HG03066 (cell line): ENCODE results near the gene PRKG1.
A peak's percentile ranks its signal among the peaks of the same experiment; 100 is the strongest.

Experiments
- ATAC-seq: cut with Tn5 transposase; IDR thresholded peaks from one replicate; pipeline ENCODE4 v1.9.1; 2021; ENCODE audit warnings: low read depth; ENCODE audit not compliant: unreplicated experiment

The PRKG1 gene

GRCh38 chr10:52256832-52257691 is 1182.8 kb downstream of the PRKG1 start:
- peak; percentile 99 for ATAC-seq

GRCh38 chr10:52257692-52258075 is 1183.4 kb downstream of the PRKG1 start:
- ATAC-seq, result peak; percentile 85

- ATAC-seq, result no peak
Observed at GRCh38 chr10:52258799-52259425, 1184.6 kb downstream of the PRKG1 start.

- ATAC-seq, result no peak
Observed at GRCh38 chr10:52259426-52259812, 1185.1 kb downstream of the PRKG1 start.

GRCh38 chr10:52261362-52261761 is 1187.1 kb downstream of the PRKG1 start:
- no peak for ATAC-seq

GRCh38 chr10:52265131-52265926 is 1191.0 kb downstream of the PRKG1 start:
- no peak for ATAC-seq

GRCh38 chr10:52266858-52267257 is 1192.6 kb downstream of the PRKG1 start:
- ATAC-seq, result no peak

- ATAC-seq, result no peak
Observed at GRCh38 chr10:52268790-52269189, 1194.5 kb downstream of the PRKG1 start.

- ATAC-seq, result no peak
Observed at GRCh38 chr10:52269233-52269632, 1194.9 kb downstream of the PRKG1 start.

- no peak for ATAC-seq
Observed at GRCh38 chr10:52276163-52276562, 1201.9 kb downstream of the PRKG1 start.

- ATAC-seq, result no peak
Observed at GRCh38 chr10:52276986-52277385, 1202.7 kb downstream of the PRKG1 start.

GRCh38 chr10:52279546-52279945 is 1205.3 kb downstream of the PRKG1 start:
- ATAC-seq, result no peak

- ATAC-seq, result no peak
Observed at GRCh38 chr10:52280051-52280450, 1205.8 kb downstream of the PRKG1 start.

- ATAC-seq, result no peak
Observed at GRCh38 chr10:52283174-52283573, 1208.9 kb downstream of the PRKG1 start.

- ATAC-seq, result no peak
Observed at GRCh38 chr10:52284416-52285013, 1210.2 kb downstream of the PRKG1 start.

GRCh38 chr10:52287866-52288265 is 1213.6 kb downstream of the PRKG1 start:
- ATAC-seq, result no peak

- ATAC-seq, result no peak
Observed at GRCh38 chr10:52297747-52298146, 1223.5 kb downstream of the PRKG1 start.

- no peak for ATAC-seq
Observed at GRCh38 chr10:52300599-52301277, 1226.5 kb downstream of the PRKG1 start.

- ATAC-seq, result peak; percentile 82
Observed at GRCh38 chr10:52308251-52309031, 1234.2 kb downstream of the PRKG1 start.

GRCh38 chr10:52312942-52313255 is 1238.6 kb downstream of the PRKG1 start:
- no peak for ATAC-seq
